Activated CD8-positive, alpha-beta memory T cell treated with anti-CD3 and anti-CD28 coated beads for 36 hours (primary cell): ENCODE measurements around the gene DNAH10. TPM values are rescaled to one million over a fixed set of nuclear protein-coding genes. Genes with fewer than 3 reads are reported as not detected.
"Not testable (repeated sequence)": the region's sequence is repeated elsewhere in the genome, so short reads cannot be mapped to it uniquely, and the experiment has no call there.

Source experiments
- CTCF ChIA-PET: fragments of 350-600 bp; sonication (Branson Sonifier 250); formaldehyde crosslinking; loops from one replicate; lab custom pipeline; 2021; ENCODE audit warnings: antibody characterized with exemption; lab: Charles Lee
- POLR2A ChIA-PET: fragments of 350-600 bp; sonication (Branson Sonifier 250); formaldehyde crosslinking; loops from one replicate; lab custom pipeline; 2021; ENCODE audit warnings: antibody characterized with exemption; lab: Charles Lee
- total RNA-seq, 2 experiments: library from RNA; stranded (reverse); gene quantifications; one replicate each; pipeline ENCODE4 v1.2.3, GENCODE V29; 2021

DNAH10 gene
- total RNA-seq, 2 experiments from 2014 or later = 0.06 to 0.15 TPM

DNA sequence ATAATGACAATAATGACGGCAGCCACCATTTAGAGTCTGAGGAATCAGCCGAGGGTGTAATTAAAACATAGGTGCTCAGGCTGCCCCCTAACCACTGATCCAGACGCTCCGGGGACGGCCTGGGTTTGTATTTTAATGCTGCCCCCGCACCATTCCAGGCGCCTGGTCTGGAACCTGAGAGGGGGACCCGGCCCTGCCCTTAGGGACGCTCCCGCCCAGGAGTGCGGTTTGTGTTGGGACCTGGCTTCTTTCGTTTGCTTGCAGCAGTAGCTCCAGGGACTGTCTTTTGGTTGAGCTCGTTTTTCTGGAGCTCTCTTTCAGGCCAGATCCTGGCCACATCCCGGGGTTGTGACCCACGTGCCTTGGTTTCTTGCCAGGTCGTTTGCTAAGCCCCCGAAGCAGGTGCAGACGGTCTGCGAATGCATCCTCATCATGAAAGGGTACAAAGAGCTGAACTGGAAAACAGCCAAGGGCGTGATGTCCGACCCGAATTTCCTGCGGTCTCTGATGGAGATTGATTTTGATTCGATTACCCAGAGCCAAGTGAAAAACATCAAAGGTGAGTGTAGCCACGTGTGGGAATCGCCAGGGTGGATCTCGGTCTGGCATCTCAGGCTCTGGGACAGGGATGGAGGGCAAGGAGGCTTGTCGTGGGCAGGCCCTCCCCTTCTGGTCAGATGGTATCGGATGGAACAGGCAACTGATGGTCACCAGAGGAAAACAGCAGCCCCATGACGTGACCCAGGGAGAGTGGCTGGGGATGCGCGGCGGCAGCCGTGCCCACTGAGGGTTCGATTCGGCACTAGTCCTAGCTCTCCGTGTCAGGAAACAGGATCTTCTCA, 147.0 kb downstream of the DNAH10 start:
- CTCF ChIA-PET = no interaction called here

DNA sequence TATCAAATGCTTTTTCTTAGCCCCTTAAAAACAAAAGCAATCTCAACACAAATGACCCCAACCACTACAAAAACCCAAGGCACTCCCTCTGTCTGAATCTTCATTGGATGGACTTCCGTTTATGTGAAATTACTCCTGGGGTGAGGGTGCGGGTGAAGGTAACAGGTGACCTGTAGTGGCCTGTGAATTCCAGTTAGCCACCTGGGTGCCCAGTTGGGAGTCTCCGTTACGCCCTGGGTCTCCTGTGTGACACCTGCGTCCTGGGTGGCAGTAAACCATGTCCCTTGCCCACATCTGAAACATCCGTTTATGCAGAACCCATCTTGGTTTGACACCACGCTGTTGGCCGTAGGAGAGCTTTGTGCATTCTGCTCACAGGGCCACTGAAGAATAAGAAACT, 148.0 kb downstream of the DNAH10 start:
- ChIA-PET POLR2A (no interaction called here), CTCF (no interaction called here)

More for the DNA sequence above, 147.0 kb downstream of the DNAH10 start:
- POLR2A ChIA-PET = interaction anchor here (0.6 kb wide), 1 partner anchor 83 kb away, joined by 3 read pairs; no protein-coding TSS in a partner anchor

DNA sequence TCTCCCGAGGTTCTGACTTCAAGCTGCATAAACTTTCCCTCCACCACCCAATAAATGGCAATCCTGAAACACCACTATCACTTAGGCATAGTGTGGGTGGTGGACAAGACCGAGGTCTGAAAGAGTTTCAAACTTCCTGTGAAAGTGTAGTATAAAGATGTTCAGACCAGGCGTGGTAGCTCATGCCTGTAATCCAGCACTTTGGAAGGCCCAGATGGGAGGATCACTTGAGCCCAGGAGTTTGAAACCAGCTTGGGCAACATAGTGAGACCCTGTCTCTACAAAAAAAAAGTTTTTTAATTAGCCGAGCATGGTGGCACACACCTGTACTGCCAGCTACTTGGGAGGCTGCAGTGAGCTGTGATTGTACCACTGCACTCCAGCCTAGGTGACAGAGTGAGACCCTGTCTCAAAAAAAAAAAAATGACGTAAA, 148.7 kb downstream of the DNAH10 start:
- ChIA-PET CTCF (interaction anchor here (0.7 kb wide), 1 partner anchor 70 kb away, joined by 3 read pairs; no protein-coding TSS in a partner anchor), POLR2A (no interaction called here)

DNA sequence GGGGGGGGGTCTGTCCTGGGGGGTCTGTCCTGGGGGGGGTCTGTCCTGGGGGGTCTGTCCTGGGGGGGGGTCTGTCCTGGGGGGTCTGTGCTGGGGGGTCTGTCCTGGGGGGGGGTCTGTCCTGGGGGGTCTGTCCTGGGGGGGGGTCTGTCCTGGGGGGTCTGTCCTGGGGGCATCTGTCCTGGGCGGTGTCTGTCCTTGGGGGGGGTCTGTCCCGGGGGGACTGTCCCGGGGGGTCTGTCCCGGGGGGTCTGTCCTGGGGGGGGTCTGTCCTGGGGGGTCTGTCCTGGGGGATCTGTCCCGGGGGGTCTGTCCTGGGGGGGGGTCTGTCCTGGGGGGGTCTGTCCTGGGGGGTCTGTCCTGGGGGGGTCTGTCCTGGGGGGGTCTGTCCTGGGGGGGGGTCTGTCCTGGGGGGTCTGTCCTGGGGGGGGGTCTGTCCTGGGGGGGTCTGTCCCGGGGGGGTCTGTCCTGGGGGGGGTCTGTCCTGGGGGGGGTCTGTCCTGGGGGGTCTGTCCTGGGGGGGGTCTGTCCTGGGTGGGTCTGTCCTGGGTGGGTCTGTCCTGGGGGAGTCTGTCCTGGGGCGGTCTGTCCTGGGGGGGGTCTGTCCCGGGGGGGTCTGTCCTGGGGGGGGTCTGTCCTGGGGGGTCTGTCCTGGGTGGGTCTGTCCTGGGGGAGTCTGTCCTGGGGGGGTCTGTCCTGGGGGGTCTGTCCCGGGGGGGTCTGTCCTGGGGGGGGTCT, 149.7 kb downstream of the DNAH10 start:
- POLR2A ChIA-PET = not testable (repeated sequence)

DNA sequence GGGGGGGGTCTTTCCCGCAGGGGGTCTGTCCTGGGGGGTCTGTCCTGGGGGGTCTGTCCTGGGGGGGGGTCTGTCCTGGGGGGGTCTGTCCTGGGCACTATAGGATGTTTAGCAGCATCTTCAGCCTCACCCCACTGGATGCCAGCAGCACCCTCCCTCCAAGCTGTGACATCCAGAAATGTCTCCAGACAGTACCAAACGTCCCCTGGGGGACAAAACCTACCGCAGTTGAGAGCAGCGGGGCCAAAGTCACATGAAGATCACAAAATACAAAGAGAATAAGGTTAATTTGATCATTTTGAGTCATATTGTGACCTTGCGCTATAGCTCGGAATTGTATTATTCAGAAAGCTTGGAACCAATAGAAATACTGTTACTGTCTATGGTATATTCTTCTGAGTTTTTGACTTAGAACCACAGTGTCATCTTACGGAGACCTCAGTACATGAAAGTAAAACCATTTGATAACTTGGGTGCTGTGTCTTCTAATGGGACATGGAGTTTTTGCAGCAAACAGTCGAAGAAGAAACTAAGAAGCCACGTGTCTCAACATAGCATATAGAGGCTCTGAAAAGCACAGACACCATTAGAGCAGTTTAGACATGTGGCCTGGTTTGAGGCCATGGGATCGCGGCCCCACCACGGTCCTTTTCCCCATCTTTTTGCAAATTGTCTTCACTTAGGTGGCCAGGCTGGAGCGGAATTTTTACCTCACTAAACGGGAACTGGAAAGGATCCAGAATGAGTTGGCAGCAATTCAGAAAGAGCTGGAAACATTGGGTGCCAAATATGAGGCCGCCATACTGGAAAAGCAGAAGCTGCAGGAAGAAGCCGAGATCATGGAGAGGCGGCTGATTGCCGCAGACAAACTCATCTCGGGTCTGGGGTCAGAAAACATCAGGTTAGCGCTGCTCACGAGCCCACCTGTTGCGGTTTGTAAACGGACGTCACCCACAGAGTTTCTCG, 150.6 kb downstream of the DNAH10 start:
- ChIA-PET POLR2A (no interaction called here), CTCF (no interaction called here)

More for the DNA sequence above, 149.7 kb downstream of the DNAH10 start:
- CTCF ChIA-PET = not testable (repeated sequence)

DNA sequence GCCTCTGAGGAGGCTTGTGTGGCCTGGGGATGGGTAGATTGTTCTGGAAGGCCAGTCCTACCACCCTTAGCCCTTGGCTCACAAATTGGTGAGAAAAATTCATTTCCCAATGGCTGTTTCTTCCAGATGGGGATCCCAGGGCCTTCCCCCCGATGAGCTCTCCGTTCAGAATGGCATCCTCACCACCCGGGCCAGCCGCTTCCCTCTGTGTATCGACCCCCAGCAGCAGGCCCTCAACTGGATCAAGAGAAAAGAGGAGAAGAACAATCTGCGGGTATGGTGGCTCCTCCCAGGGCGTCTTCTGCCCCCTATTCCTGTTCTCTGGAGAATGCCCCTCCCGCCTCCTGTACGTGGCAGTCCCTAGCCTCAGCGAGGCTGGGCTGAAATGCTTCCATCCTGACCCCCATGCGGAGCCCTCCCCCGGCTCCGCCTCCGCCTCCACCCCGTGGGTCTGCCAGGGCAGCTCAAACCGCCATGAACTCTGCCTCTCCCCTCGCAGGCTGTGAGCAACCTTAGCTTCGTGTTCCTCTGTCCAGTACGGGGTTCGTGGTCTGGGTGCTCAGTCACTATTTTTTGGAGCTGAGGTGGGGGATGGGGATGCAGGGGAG, 152.7 kb downstream of the DNAH10 start:
- POLR2A ChIA-PET = no interaction called here
- CTCF ChIA-PET = no interaction called here

DNA sequence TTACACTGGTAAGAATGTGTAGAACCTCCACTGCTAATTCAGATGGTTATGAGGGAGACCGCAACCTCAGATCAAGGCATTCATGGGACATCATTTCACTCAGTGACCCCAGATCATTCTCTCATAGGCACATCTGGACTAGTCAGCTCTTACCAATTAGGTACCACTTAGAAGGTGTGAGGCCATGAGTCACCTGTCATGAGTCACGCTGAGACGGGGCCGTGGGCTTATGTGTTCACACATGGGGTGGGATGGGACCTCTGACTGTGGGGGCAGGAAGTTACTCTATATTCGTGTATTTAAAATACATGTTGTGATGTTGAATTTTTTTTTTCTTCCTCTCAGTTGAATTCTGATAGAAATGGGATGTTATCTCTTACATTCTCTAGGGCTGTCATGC, 154.6 kb downstream of the DNAH10 start:
- POLR2A ChIA-PET = no interaction called here

DNA sequence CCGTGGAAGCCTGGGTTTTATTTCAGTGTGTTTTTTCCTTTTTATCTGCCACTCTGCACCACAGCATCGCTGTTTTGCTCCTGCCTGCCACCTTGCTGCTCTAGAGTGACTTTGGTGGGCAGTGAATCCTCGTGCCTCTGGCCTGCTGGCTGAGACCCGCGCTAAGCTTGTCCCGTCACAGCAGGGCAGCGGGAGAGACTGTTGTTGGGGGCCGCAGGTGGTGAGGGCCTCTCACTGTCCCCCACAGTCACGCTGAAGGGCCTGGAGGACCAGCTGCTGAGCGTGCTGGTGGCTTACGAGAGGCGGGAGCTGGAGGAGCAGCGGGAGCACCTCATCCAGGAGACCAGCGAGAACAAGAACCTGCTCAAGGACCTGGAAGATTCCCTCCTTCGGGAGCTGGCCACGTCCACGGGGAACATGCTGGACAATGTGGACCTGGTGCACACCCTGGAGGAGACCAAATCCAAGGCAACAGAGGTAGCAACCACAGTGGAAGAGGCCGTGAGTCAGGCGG, 155.3 kb downstream of the DNAH10 start:
- CTCF ChIA-PET = no interaction called here
- POLR2A ChIA-PET = no interaction called here

More for the DNA sequence above, 154.6 kb downstream of the DNAH10 start:
- CTCF ChIA-PET = interaction anchor here (1.3 kb wide), 1 partner anchor 11 kb away, joined by 6 read pairs; no protein-coding TSS in a partner anchor

DNA sequence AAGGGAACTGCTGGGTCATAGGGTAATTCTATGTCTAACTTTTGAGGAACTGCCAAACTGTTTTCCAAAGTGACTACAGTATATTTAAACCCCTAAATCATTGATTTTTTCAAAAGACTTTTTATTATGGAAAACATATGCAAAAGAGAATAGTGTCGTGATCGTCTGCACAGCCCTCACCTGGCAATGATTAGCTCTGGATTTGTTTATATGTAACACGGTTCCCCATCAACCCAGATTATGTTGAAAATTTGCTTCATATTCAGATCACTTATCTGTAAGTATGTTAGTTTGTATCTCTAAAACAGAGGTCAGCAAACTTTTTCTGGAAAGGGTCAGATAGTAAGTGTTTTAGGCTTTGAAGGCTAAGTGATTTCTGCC, 157.9 kb downstream of the DNAH10 start:
- ChIA-PET POLR2A (no interaction called here), CTCF (no interaction called here)

DNA sequence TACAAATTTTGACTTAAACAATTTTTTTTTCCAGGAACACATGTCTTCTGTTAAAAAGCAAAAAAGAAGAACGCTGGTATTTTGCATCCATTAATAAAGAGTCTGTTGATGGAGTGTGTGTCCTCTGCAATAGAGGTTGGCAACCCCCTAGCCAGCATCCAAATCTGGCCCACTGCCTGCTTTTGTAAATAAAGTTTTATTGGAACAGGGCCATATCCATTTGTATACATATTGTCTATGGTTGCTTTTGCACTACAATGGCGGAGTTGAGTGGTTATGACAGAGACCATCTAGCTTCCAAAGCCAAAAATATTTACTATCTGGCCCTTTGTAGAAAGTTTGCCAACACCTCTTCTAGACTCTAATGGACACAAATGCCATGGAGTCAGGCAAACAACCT, 160.9 kb downstream of the DNAH10 start:
- ChIA-PET CTCF (no interaction called here), POLR2A (no interaction called here)

DNA sequence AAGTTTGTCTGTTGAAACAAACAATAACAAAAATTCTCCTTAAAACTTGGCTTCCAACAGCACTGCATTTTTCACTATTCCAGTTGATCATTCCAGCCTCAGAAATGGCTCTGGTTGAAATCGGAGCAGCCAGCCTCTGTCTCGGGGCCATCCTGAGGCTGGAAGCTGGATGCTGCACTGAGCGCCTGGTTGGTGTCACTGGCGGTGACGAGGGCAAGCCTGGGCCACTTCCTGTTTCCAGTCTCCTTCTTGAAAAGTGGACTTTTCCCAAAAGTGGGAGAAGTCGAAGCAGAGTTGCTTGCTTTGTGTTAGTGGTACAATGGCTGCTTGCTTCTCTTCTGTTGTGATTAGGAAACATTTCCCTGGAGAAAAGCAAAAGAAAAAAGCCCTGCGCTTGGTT, 161.8 kb downstream of the DNAH10 start:
- CTCF ChIA-PET = no interaction called here
- POLR2A ChIA-PET = no interaction called here

DNA sequence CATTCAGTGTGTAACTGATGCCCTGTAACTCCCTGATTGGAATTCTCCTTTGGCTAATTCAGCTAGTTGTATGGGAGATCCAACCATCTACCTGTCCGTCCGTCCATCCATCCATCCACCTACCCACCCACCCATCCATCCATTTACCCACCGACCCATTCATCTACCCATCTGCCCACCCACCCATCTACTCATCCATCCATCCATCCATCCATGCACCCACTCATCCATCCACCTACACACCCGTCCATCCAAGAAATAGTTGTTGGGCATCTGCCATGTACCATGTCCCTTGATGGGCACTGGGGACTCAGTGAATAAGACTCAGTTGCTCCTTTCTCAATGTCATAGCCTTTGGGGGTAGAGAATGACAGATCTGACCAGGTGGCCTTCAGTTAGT, 162.4 kb downstream of the DNAH10 start:
- ChIA-PET POLR2A (no interaction called here), CTCF (interaction anchor here (0.6 kb wide), 1 partner anchor 1048 kb away, joined by 3 read pairs; no protein-coding TSS in a partner anchor)

DNA sequence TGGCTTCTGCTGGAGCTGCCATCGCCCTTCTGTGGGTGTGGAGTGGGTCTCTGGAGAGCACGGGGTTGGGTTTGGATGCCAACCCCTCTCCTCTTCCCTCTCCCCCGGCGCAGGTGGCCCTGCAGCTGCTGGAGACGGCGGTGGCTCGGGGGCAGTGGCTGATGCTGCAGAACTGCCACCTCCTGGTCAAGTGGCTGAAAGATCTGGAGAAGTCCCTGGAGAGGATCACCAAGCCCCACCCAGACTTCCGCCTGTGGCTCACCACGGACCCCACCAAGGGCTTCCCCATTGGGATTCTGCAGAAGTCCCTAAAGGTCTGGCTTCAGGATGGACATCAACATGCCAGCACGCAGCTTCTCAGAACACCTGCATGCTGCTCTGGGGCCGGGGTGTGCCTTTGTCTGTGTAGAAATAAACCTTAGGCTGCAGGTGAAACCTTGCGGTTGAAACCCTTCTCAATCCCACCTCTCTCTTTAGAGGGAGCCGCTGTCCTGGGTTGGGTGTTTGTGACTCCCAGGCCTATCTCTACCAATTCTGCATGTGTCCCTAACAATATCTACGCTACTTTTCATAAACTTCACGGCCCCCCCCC, 166.3 kb downstream of the DNAH10 start:
- ChIA-PET POLR2A (no interaction called here), CTCF (interaction anchor here (1.5 kb wide), 1 partner anchor 23 kb away, joined by 4 read pairs; no protein-coding TSS in a partner anchor)

DNA sequence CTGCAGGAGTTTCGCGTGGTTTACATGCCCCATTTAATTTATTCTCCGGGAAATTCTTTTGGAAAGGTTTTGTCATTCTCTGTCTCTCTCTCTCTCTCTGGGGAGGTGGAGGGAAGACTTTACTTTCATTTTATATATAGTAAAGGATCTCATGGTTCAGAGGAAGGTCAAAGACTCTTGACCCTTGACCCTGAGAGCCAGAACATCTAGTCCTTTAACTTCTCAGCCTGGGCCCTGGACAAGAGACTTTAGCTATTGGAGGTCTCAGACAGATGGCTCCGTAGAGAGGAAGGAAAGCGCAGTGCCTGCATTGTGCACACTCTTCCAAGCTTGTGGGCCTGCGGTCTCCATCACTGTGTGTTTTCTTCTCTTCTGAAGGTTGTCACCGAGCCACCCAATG, 166.8 kb downstream of the DNAH10 start:
- ChIA-PET CTCF (interaction anchor here (1.5 kb wide), 1 partner anchor 23 kb away, joined by 4 read pairs; no protein-coding TSS in a partner anchor), POLR2A (no interaction called here)

DNA sequence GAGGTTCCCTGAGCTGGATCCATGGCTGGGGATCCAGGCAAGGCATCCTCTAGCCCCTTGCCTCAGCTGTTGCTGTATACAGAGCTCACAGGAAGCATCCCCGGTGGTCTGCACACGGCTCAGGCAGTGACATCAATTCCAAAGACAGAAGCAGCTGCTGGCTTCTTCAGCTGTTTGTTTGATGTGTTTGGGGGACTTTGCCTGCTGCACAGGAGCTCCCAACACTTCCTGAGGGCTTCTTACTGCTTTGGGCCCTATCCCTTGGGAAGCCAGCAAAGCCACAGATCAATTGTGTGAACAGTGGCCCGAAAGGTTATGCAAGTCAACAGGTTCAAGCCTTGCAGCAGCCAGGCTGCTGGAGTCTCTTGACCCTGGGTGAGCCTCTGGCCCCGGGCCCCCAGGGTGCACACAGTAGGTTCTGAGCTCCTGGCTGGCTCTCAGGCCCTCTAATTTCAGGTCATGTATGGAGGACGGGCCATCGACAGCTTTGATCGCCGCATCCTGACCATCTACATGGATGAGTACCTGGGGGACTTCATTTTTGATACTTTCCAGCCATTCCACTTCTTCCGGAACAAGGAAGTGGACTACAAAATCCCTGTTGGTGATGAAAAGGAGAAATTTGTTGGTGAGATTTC, 168.0 kb downstream of the DNAH10 start:
- CTCF ChIA-PET = interaction anchor here (1.0 kb wide), 1 partner anchor 76 kb away, joined by 3 read pairs; no protein-coding TSS in a partner anchor

DNA sequence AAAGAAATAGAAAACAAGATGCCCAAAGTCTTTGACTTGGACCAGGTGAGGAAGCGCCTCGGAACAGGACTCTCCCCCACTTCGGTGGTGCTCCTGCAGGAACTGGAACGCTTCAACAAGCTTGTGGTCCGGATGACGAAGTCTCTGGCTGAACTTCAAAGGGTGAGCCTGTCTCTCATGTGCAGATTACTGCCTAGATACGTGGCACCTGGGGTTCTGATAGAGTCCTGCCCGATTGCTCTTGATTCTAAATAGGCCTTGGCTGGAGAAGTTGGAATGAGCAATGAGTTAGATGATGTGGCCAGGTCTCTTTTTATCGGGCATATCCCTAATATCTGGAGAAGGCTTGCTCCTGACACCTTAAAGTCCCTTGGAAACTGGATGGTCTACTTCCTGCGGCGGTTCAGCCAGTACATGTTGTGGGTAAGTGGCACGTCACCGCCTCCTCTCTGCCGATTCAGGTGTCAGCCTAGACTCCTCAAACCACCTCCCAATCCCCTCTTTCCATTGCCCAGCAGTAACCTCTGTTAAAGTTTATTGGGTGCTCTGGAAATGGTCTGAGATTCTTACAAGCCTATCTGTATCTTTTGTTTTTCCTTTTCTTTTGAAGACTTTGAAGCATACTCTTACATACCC, 169.7 kb downstream of the DNAH10 start:
- ChIA-PET CTCF (no interaction called here), POLR2A (no interaction called here)

More for the DNA sequence above, 168.0 kb downstream of the DNAH10 start:
- POLR2A ChIA-PET = no interaction called here

DNA sequence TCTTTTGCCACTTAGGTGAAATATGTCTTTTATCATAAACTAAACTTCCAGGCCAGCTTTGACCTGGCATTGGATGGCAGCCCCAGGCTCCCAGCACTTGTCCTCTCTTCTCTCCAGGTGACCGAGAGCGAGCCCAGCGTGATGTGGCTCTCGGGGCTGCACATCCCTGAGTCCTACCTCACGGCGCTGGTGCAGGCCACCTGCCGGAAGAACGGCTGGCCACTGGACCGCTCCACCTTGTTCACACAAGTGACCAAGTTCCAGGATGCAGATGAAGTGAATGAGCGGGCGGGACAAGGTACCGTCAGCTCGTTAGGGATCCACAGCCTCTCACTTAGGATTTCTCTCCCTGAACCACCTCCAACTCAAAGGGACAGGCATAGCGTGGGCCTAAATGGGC, 171.1 kb downstream of the DNAH10 start:
- ChIA-PET CTCF (no interaction called here), POLR2A (no interaction called here)
